WERI-Rb-1 (cell line): ENCODE measurements around the gene CFAP99.

Experiments used
- DNase-seq: peaks from one replicate; pipeline ENCODE4 v3.0.0-alpha.2; 2020
- H3K27ac ChIP-seq: fragments of 250-450 bp; sonication (Bioruptor Pico); 2 replicates; pipeline ENCODE4 v1.5.1; 2020; ENCODE audit warnings: mild to moderate bottlenecking, moderate library complexity
- H3K27me3 ChIP-seq: fragments of 250-450 bp; sonication (Bioruptor Pico); 2 replicates; pipeline ENCODE4 v1.5.1; 2021; ENCODE audit warnings: mild to moderate bottlenecking, low read depth, moderate library complexity; ENCODE audit not compliant: insufficient read depth, severe bottlenecking
- H3K36me3 ChIP-seq: fragments of 250-450 bp; sonication (Bioruptor Pico); 2 replicates; pipeline ENCODE4 v1.5.1; 2020; ENCODE audit warnings: mild to moderate bottlenecking, moderate library complexity
- H3K4me3 ChIP-seq: 2 replicates; pipeline ENCODE4 v1.5.1; 2011; ENCODE audit warnings: low read depth, mild to moderate bottlenecking, control low read depth, low read length
- H3K9me3 ChIP-seq: fragments of 250-450 bp; sonication (Bioruptor Pico); 2 replicates; pipeline ENCODE4 v1.5.1; 2021; ENCODE audit warnings: mild to moderate bottlenecking, moderate library complexity; ENCODE audit not compliant: severe bottlenecking
- CTCF ChIP-seq: IDR thresholded peaks from 2 replicates; pipeline ENCODE4 v1.5.1; 2011; ENCODE audit warnings: low read depth, mild to moderate bottlenecking, control low read depth, inconsistent platforms, low read length

CFAP99 gene

GRCh38 chr4:2419814-2420213 lies 1.1 kb downstream of the CFAP99 start:
- Histone ChIP-seq H3K9me3 (no peaks in the 10 kb centered on the region), H3K36me3 (no peaks in the 10 kb centered on the region), H3K4me3 (no peak overlapping the region), H3K27ac (no peak overlapping the region), H3K27me3 (peaks cover 31% of the 10 kb centered on the region)
- no peak for TF ChIP-seq CTCF
- no peak for DNase-seq

GRCh38 chr4:2421928-2422327 lies 3.2 kb downstream of the CFAP99 start:
- no peak for DNase-seq
- no peak overlapping the region for H3K27ac ChIP-seq
- no peaks in the 10 kb centered on the region for H3K36me3 ChIP-seq
- no peaks in the 10 kb centered on the region for H3K9me3 ChIP-seq
- TF ChIP-seq CTCF, result no peak
- H3K27me3 ChIP-seq, result peaks cover 21% of the 10 kb centered on the region
- no peak overlapping the region for H3K4me3 ChIP-seq

- no peaks in the 10 kb centered on the region for H3K9me3 ChIP-seq
- no peak overlapping the region for H3K27ac ChIP-seq
- no peaks in the 10 kb centered on the region for H3K36me3 ChIP-seq
- peaks cover 12% of the 10 kb centered on the region for H3K27me3 ChIP-seq
- no peak for DNase-seq
- TF ChIP-seq CTCF, result no peak
- no peak overlapping the region for H3K4me3 ChIP-seq
Observed at GRCh38 chr4:2423066-2423465, 4.3 kb downstream of the CFAP99 start.

- no peak for DNase-seq
- no peaks in the 10 kb centered on the region for H3K36me3 ChIP-seq
- no peak overlapping the region for H3K4me3 ChIP-seq
- H3K9me3 ChIP-seq, result no peaks in the 10 kb centered on the region
- no peak for TF ChIP-seq CTCF
- H3K27ac ChIP-seq, result no peak overlapping the region
- H3K27me3 ChIP-seq, result peaks cover 12% of the 10 kb centered on the region
Observed at GRCh38 chr4:2423695-2424094, 4.9 kb downstream of the CFAP99 start.

- H3K9me3 ChIP-seq, result no peaks in the 10 kb centered on the region
- H3K36me3 ChIP-seq, result no peaks in the 10 kb centered on the region
- no peak overlapping the region for H3K27ac ChIP-seq
- TF ChIP-seq CTCF, result no peak
- no peak overlapping the region for H3K4me3 ChIP-seq
- no peak for DNase-seq
- peaks cover 9% of the 10 kb centered on the region for H3K27me3 ChIP-seq
Observed at GRCh38 chr4:2424581-2424980, 5.8 kb downstream of the CFAP99 start.

GRCh38 chr4:2425386-2426068 lies 6.8 kb downstream of the CFAP99 start:
- H3K4me3 ChIP-seq, result no peak overlapping the region
- H3K36me3 ChIP-seq, result no peaks in the 10 kb centered on the region
- no peak for DNase-seq
- TF ChIP-seq CTCF, result no peak
- no peaks in the 10 kb centered on the region for H3K9me3 ChIP-seq
- H3K27ac ChIP-seq, result no peak overlapping the region
- H3K27me3 ChIP-seq, result no peaks in the 10 kb centered on the region
